GM23248 (cell line): ENCODE measurements around the gene MAP3K12. TPM values are rescaled to one million over a fixed set of nuclear protein-coding genes. Genes with fewer than 3 reads are reported as not detected.
A peak's percentile ranks its signal among the peaks of the same experiment; 100 is the strongest.

Experiments used
- DNase-seq: peaks from one replicate; pipeline ENCODE4 v3.0.0-alpha.2; 2015
- H2AFZ ChIP-seq: fragments of 200-600 bp; sonication (generic); 2 replicates; pipeline ENCODE4 v1.6.1; 2016; ENCODE audit warnings: antibody characterized with exemption
- H3F3A ChIP-seq: fragments of 200-600 bp; sonication (generic); 2 replicates; pipeline ENCODE4 v1.6.1; 2016; ENCODE audit warnings: mild to moderate bottlenecking, antibody characterized with exemption, mixed run types; ENCODE audit not compliant: insufficient read depth
- H3K27ac ChIP-seq: fragments of 200-600 bp; sonication (generic); 2 replicates; pipeline ENCODE4 v1.5.1; 2016; ENCODE audit warnings: mild to moderate bottlenecking
- H3K27me3 ChIP-seq: fragments of 200-600 bp; sonication (generic); replicated peaks from 2 replicates; pipeline ENCODE4 v1.6.1; 2016; ENCODE audit warnings: mild to moderate bottlenecking; ENCODE audit not compliant: insufficient read depth
- H3K36me3 ChIP-seq: fragments of 200-600 bp; sonication (generic); 2 replicates; pipeline ENCODE4 v1.6.1; 2016; ENCODE audit warnings: low read depth, mild to moderate bottlenecking
- H3K4me1 ChIP-seq: fragments of 200-600 bp; sonication (generic); 2 replicates; pipeline ENCODE4 v1.6.1; 2016; ENCODE audit warnings: mild to moderate bottlenecking; ENCODE audit not compliant: insufficient read depth
- H3K4me2 ChIP-seq: fragments of 200-600 bp; sonication (generic); one replicate; pipeline ENCODE4 v1.6.1; 2016; ENCODE audit warnings: mild to moderate bottlenecking; ENCODE audit not compliant: unreplicated experiment
- H3K4me3 ChIP-seq: fragments of 200-600 bp; sonication (generic); 2 replicates; pipeline ENCODE4 v1.5.1; 2016; ENCODE audit warnings: mild to moderate bottlenecking
- H3K79me2 ChIP-seq: fragments of 200-600 bp; sonication (generic); 2 replicates; pipeline ENCODE4 v1.6.1; 2016; ENCODE audit warnings: mild to moderate bottlenecking; ENCODE audit not compliant: insufficient read depth
- H3K9ac ChIP-seq: fragments of 200-600 bp; sonication (generic); 2 replicates; pipeline ENCODE4 v1.6.1; 2016; ENCODE audit warnings: mild to moderate bottlenecking
- H3K9me2 ChIP-seq: fragments of 200-600 bp; sonication (generic); 2 replicates; pipeline ENCODE4 v1.6.1; 2016; ENCODE audit warnings: mixed run types, mild to moderate bottlenecking, moderate library complexity; ENCODE audit not compliant: insufficient read depth
- H3K9me3 ChIP-seq: fragments of 200-600 bp; sonication (generic); one replicate; pipeline ENCODE4 v1.6.1; 2017; ENCODE audit warnings: low read depth
- H4K20me1 ChIP-seq: fragments of 200-600 bp; sonication (generic); 2 replicates; pipeline ENCODE4 v1.6.0; 2016; ENCODE audit not compliant: insufficient read depth
- EZH2 ChIP-seq: fragments of 200-600 bp; sonication (generic); IDR thresholded peaks from 2 replicates; pipeline ENCODE4 v1.6.1; 2018; ENCODE audit warnings: antibody characterized with exemption, mild to moderate bottlenecking; ENCODE audit not compliant: insufficient read depth, poor library complexity, severe bottlenecking
- EZH2phosphoT487 ChIP-seq: fragments of 200-600 bp; sonication (generic); IDR thresholded peaks from 2 replicates; pipeline ENCODE4 v1.6.1; 2018; ENCODE audit warnings: antibody characterized with exemption, moderate library complexity, mild to moderate bottlenecking, low read depth; ENCODE audit not compliant: insufficient read depth
- WGBS, 2 experiments: methylation state at CpG; one replicate each; pipeline ENCODE4 v1.1.6; 2015 to 2017; ENCODE audit warnings: low lambda C conversion rate in 2 of 2, low coverage in 1 of 2; ENCODE audit errors: missing lambda C conversion rate in 2 of 2; 5-methylcytosine and 5-hydroxymethylcytosine counted together
- in situ Hi-C: fragments of 300-500 bp; cut with MboI; formaldehyde crosslinking; loops from 2 replicates; pipeline ENCODE4 v1.15.0; 2020
- polyA plus RNA-seq: library from polyadenylated mRNA; unstranded; fragments of >200 nt; fragmentation: Nextera tagmentation; extraction: Ambion mirVana; gene quantifications from 2 replicates; pipeline ENCODE4 v1.2.1, GENCODE V29; 2016
- total RNA-seq: library from RNA; depleted of rRNA; stranded (reverse); fragments of >200 nt; shearing (Covaris generic); gene quantifications from 2 replicates; pipeline ENCODE4 v1.2.3, GENCODE V29; 2014

The MAP3K12 gene
- total and polyA plus RNA-seq, 2 experiments from 2014 or later, result 8.7 to 37.4 TPM

- TF ChIP-seq EZH2phosphoT487 (no peak), EZH2 (no peak)
- Histone ChIP-seq H3K27ac (no peak overlapping the region), H3K36me3 (peaks cover 55% of the 10 kb centered on the region), H3K27me3 (no peaks in the 10 kb centered on the region), H3F3A (no peaks in the 10 kb centered on the region), H3K9me3 (no peaks in the 10 kb centered on the region), H4K20me1 (no peaks in the 10 kb centered on the region), H3K4me1 (no peaks in the 10 kb centered on the region), H3K9me2 (no peaks in the 10 kb centered on the region), H3K9ac (no peak overlapping the region), H3K4me2 (no peak overlapping the region), H3K79me2 (no peaks in the 10 kb centered on the region), H3K4me3 (no peak overlapping the region), H2AFZ (no peak overlapping the region)
- in situ Hi-C loops, result no loop called here
- peak; percentile 29 for DNase-seq
- WGBS, 2 experiments, result 76% methylated on average over 5 of the region's 5 CpGs
Measured at GRCh38 chr12:53518381-53518780, 19.1 kb upstream of the MAP3K12 start.

- no peaks in the 10 kb centered on the region for H3K27me3 ChIP-seq
- no peak for DNase-seq
- H3K79me2 ChIP-seq, result no peaks in the 10 kb centered on the region
- peaks cover 54% of the 10 kb centered on the region for H3K36me3 ChIP-seq
- H2AFZ ChIP-seq, result no peak overlapping the region
- no peak overlapping the region for H3K27ac ChIP-seq
- TF ChIP-seq EZH2 (no peak), EZH2phosphoT487 (no peak)
- 87 to 88% methylated on average over 13 of the region's 13 CpGs for WGBS, 2 experiments
- no peaks in the 10 kb centered on the region for H3F3A ChIP-seq
- H3K9me2 ChIP-seq, result no peaks in the 10 kb centered on the region
- H4K20me1 ChIP-seq, result no peaks in the 10 kb centered on the region
- H3K9me3 ChIP-seq, result no peaks in the 10 kb centered on the region
- H3K9ac ChIP-seq, result no peak overlapping the region
- no peak overlapping the region for H3K4me2 ChIP-seq
- H3K4me3 ChIP-seq, result no peak overlapping the region
- H3K4me1 ChIP-seq, result no peaks in the 10 kb centered on the region
- in situ Hi-C loops, result no loop called here
Measured at GRCh38 chr12:53516758-53517455, 17.6 kb upstream of the MAP3K12 start.

- Histone ChIP-seq H4K20me1 (no peaks in the 10 kb centered on the region), H3K9ac (no peak overlapping the region), H2AFZ (no peak overlapping the region), H3K4me2 (no peak overlapping the region), H3K4me1 (no peaks in the 10 kb centered on the region), H3F3A (peaks cover 6% of the 10 kb centered on the region; the same call in 1 of the 2 replicates), H3K4me3 (no peak overlapping the region), H3K9me3 (no peaks in the 10 kb centered on the region), H3K27me3 (no peaks in the 10 kb centered on the region), H3K36me3 (peaks cover 45% of the 10 kb centered on the region), H3K79me2 (no peaks in the 10 kb centered on the region), H3K9me2 (no peaks in the 10 kb centered on the region), H3K27ac (no peak overlapping the region)
- DNase-seq, result no peak
- no peak for TF ChIP-seq EZH2phosphoT487
- no peak for TF ChIP-seq EZH2
- 29 to 57% methylated on average over 2 of the region's 2 CpGs for WGBS, 2 experiments
- in situ Hi-C loops, result no loop called here
Measured at GRCh38 chr12:53515291-53515680, 16.0 kb upstream of the MAP3K12 start.

- no peaks in the 10 kb centered on the region for H3K79me2 ChIP-seq
Measured at GRCh38 chr12:53514628-53515290, 15.5 kb upstream of the MAP3K12 start.

More at GRCh38 chr12:53514628-53515290, 15.5 kb upstream of the MAP3K12 start:
- TF ChIP-seq EZH2 (no peak), EZH2phosphoT487 (no peak)
- H3K4me1 ChIP-seq, result no peaks in the 10 kb centered on the region
- 78 to 80% methylated on average over 6 of the region's 6 CpGs for WGBS, 2 experiments
- peaks cover 44% of the 10 kb centered on the region for H3K36me3 ChIP-seq
- DNase-seq, result no peak
- H3K27me3 ChIP-seq, result no peaks in the 10 kb centered on the region
- H3K9me3 ChIP-seq, result no peaks in the 10 kb centered on the region
- no peaks in the 10 kb centered on the region for H3K9me2 ChIP-seq
- no peak overlapping the region for H3K4me2 ChIP-seq
- no peak overlapping the region for H3K9ac ChIP-seq
- no peak overlapping the region for H3K27ac ChIP-seq
- no peak overlapping the region for H3K4me3 ChIP-seq
- in situ Hi-C loops, result no loop called here
- H2AFZ ChIP-seq, result no peak overlapping the region
- no peaks in the 10 kb centered on the region for H4K20me1 ChIP-seq
- H3F3A ChIP-seq, result peaks cover 6% of the 10 kb centered on the region; the same call in 1 of the 2 replicates
